HCT116 (cell line): Measurements from ENCODE around the gene THPO.

Source experiments
- CTCF ChIP-seq, 3 experiments: fragments of 200-600 bp in 1 of 3; sonication (generic) in 1 of 3; IDR thresholded peaks in 2 of 3; conservative IDR thresholded peaks in 1 of 3; 2 replicates each; pipeline ENCODE4 v1.5.1; 2012 to 2017; ENCODE audit warnings: low read depth in 2 of 3, low read length in 2 of 3, antibody characterized with exemption in 1 of 3, borderline replicate concordance in 1 of 3, control low read depth in 1 of 3, mild to moderate bottlenecking in 1 of 3, mixed read lengths in 1 of 3, mixed run types in 1 of 3, moderate library complexity in 1 of 3; ENCODE audit not compliant: insufficient read depth in 1 of 3
- EZH2 ChIP-seq: fragments of 200-600 bp; sonication (generic); IDR thresholded peaks from 2 replicates; pipeline ENCODE4 v1.6.1; 2017; ENCODE audit warnings: antibody characterized with exemption, mixed run types
- EZH2phosphoT487 ChIP-seq: fragments of 200-600 bp; IDR thresholded peaks from 2 replicates; pipeline ENCODE4 v1.6.1; 2018; ENCODE audit warnings: antibody characterized with exemption, borderline replicate concordance
- MAX ChIP-seq: IDR thresholded peaks from 2 replicates; pipeline ENCODE4 v1.6.1; 2012
- POLR2A ChIP-seq: IDR thresholded peaks from 2 replicates; pipeline ENCODE4 v1.7.0; 2011; ENCODE audit warnings: borderline replicate concordance; ENCODE audit not compliant: insufficient read depth, insufficient read length; ENCODE audit errors: extremely low read depth
- POLR2AphosphoS5 ChIP-seq: IDR thresholded peaks from 2 replicates; pipeline ENCODE4 v1.6.1; 2011; ENCODE audit warnings: mild to moderate bottlenecking, low read depth, low read length, moderate library complexity
- SIN3A ChIP-seq: IDR thresholded peaks from 2 replicates; pipeline ENCODE4 v1.6.1; 2012; ENCODE audit warnings: low read depth
- SP1 ChIP-seq: IDR thresholded peaks from 2 replicates; pipeline ENCODE4 v1.6.1; 2012; ENCODE audit warnings: low read depth
- TCF7L2 ChIP-seq: IDR thresholded peaks from 2 replicates; pipeline ENCODE4 v1.7.0; 2011; ENCODE audit warnings: borderline replicate concordance, inconsistent platforms; ENCODE audit not compliant: insufficient read depth, insufficient read length; ENCODE audit errors: extremely low read depth
- YY1 ChIP-seq: IDR thresholded peaks from 2 replicates; pipeline ENCODE4 v1.6.1; 2011; ENCODE audit warnings: low read length, low read depth, moderate library complexity, mild to moderate bottlenecking; ENCODE audit not compliant: insufficient replicate concordance; ENCODE audit errors: extremely low read depth
- ZBTB33 ChIP-seq: IDR thresholded peaks from 2 replicates; pipeline ENCODE4 v1.6.1; 2011; ENCODE audit warnings: mild to moderate bottlenecking, low read length, moderate library complexity; ENCODE audit not compliant: insufficient replicate concordance; ENCODE audit errors: extremely low read depth

GRCh38 chr3:184334470-184335158, 43.4 kb downstream of the THPO start:
- no peak for TF ChIP-seq CTCF (IDR thresholded peaks at IDR 0.05 in 2 of 3, conservative IDR thresholded peaks at IDR 0.05 in 1 of 3; ENCODE audit: borderline replicate concordance in 1 of 3, insufficient read depth in 1 of 3, low read depth in 2 of 3, low read length in 2 of 3)
- no peak for TF ChIP-seq POLR2A
- no peak; the same call in 1 of the 2 replicates for TF ChIP-seq SP1
- TF ChIP-seq EZH2: no peak
- TF ChIP-seq POLR2AphosphoS5: no peak
- no peak for TF ChIP-seq EZH2phosphoT487
- no peak for TF ChIP-seq MAX
- TF ChIP-seq SIN3A: no peak
- TF ChIP-seq YY1: no peak
- TF ChIP-seq TCF7L2: no peak
- no peak for TF ChIP-seq ZBTB33
